NCI-H1092 treated with DMSO at 0.1 percent for 48 hours (cell line): Measurements from ENCODE around the gene OBSL1.

Source experiments
- DNase-seq: peaks from one replicate; lab custom pipeline; 2025; lab: John Stamatoyannopoulos, UW

The OBSL1 gene

DNA sequence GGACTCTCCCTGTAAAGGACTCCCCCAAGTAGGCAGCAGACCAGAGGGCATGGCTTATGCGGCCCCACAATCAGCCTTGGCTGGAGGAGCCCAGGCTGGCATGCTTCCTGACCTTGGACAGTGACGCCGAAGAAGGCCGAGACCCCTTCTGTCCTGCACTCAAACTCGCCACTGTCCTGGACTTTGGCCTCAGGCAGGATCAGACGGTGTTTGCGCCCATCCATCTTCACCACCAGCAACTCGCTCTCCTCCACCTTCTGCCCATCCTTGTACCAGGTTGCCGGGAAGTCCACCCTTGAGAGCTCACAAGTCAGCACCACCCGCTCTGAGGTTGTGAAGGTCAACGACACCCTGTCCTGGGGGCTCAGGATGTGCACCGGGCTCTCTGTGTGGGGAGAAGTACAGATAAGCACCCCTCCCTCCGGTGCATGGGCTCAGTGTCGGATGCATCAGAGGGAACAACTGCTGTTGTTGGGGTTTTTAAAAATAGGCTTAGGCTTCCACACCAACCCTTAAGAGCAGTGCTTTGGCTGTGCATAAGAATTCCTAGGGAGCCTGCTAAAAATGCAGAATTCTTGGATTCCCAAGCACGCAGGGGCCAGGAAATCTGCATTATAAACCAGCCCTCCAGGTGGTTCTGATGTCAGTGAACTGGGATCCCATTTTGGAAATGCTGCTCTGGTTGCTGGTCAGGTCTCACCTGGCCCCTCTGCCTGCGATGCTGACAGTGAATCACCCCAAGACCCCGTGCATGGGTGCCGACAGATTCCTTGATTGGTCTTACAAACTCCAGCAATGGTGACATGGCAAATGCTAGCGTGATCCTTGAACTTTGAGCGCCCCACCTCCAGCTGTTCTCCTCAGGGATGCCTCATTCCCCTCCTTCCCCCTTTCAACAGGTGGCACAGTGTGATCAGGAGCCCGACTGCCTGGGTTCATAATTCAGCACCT is 5.9 kb downstream of the OBSL1 start:
- DNase-seq: no peak

DNA sequence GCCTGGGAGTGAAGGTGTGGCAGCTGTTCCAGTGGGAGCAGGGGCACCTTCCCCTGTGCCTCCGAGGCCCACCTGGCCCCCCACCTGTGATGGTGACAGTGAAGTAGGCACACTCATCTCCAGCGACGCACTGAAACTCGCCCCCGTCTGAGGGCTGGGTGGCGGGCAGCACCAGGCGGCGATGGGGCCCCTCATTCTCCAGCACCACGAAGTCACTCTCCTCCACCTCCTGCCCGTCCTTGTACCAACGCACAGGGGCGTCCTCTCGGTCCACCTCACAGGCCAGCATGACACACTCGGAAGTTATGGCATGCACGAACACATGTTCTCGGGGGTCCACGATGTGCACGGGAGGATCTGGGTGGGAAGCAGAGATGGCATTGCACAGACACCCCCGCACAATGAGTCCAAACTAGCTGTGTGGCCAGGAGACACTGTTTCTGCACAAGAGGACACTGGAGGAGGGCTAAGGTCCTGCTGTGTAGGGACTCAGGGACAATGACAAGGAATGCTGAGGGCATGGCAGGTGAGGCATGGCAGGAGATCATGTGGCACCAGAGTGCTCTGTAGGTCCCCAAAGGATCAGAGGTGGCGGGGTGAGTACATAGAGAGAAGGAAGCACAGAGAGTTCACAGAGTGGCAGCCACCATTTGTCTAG is 7.9 kb downstream of the OBSL1 start:
- no peak for DNase-seq

DNA sequence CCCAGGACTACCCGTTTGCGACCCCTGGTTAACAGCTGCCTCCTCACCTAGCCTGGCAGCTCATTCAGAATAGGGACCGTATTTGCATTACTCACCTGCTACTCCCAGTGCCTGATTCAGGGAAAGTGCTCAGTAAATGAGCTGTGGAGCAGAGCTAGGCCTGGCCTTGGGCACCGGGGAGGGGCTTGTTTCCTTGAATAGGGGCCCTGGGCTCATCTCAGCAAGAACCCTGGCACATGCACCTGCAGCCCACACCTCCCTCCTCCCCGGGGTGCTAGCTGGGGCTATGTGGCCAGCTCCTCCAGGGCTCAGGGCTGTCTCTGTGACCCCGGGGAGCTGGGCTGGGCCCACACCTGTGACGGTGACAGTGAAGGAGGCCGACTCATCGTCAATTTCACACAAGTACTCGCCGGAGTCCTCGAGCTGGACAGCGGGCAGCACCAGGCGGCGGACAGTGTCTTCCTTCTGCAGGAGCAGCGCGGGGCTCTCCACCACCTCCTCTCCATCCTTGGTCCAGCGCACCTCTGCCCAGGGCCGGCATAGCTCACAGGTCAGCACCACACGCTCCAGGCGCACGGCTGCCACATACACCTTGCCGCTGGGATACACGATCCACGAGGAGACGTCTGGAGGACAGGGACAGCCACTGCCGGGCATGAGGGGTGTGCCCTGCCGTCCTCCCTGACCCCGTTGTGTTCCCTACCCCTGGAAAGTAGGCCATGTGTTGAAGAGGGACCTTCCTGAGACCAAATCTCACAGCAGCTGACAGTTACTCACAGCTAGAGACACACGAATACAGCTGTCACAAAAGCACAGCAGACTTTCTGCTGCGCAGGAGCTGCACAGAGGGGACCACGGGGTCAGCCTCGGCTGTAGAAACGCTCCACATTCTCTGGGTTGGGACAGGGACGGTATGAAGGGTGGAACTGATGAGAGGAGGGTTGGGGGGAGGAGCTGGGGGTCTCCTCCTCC is 9.0 kb downstream of the OBSL1 start:
- no peak for DNase-seq

DNA sequence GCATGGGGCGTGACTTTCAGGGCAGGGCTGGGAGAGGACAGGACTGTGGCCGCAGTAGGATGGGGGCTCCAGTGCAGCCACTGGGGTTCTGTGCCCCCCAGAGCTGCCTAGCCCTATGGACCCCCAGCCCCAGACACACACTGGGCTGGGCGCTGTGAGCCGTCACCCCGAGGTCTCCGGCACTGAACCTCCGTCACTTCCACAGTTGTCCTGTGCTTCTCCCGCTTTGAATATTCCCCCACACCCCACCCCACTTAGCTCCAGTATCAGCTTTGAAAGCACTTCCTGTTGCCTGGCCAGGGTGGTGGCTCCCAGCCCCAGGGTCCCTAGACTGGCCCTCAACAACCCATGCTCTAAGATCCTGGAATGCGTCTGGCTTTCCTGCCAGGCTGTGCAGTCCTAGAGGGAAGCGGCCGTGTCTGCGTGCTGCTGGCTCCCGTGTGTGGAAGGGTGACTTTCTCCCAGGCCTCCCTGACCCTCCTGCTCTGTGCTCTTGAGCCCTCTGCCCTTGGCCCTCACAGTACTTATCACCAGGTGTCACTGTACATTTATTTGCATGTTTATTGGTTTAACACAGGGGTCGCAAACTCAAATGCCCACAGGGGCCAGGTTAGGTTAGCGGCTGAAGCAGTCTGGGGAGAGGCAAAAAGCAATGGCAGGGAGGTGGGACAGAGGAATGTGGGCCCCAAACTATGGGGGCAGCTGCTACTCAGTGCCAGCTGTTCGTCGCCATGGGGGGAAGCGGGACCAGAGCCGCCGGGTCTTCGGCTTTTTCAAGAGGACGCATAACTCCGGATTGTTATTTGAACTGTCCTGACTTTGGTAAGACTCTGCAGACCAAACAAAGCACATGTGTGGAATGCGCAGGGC is 9.9 kb downstream of the OBSL1 start:
- DNase-seq: no peak

DNA sequence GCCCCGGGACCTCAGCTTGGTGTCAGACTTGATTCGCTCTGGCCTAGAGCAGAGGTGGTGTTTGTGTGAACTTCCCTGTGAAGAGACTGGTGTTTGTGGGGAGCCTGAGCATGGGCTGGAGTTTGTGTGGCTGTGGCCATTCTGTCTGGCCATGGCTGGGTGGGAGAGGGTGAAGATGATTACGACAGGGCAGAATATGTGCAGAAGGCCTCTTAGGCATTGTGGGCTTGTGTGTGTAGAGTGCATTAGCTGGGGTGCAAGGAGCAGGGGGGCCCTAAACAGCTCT is 10.5 kb downstream of the OBSL1 start:
- no peak for DNase-seq

DNA sequence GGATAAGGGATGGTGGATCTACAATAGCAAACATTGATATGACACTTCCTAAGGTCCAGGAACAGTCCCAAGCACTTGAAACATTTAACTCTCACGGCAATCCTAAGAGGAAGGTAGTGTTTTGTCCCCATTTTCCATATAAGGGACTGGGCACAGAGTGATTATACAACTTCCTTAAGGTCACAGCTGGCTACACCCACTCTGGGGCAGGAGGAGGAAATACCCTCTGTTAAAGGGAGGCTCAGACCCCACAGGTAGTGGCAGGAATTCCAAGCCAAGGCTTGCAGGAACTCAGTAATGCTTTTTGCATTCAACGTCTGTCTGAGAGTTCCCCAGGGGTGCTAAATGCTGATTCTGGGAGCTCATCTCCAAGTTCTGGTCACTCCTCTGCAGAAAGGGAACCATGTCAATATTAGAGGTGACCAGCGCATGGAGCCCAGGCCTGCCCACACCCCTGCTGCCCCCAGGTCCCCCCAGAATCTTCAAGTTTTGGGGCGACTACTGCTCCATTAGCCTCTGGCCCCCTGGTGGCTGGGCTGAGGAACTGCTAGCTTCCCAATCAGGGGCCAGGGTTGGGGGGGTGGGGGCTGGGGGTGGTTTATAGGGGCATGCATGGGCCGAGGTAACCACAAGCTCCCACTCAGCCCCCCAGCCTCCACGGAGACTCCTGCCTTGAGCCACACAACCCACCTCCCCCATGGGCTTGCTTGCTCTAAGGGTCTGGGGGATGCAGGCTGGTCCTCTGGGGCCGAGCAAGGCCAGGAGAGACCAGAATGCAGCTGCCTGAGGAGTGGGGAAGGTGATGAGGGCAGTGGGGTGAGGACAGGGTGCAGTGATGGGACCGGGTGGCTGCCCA is 11.1 kb downstream of the OBSL1 start:
- DNase-seq: no peak

DNA sequence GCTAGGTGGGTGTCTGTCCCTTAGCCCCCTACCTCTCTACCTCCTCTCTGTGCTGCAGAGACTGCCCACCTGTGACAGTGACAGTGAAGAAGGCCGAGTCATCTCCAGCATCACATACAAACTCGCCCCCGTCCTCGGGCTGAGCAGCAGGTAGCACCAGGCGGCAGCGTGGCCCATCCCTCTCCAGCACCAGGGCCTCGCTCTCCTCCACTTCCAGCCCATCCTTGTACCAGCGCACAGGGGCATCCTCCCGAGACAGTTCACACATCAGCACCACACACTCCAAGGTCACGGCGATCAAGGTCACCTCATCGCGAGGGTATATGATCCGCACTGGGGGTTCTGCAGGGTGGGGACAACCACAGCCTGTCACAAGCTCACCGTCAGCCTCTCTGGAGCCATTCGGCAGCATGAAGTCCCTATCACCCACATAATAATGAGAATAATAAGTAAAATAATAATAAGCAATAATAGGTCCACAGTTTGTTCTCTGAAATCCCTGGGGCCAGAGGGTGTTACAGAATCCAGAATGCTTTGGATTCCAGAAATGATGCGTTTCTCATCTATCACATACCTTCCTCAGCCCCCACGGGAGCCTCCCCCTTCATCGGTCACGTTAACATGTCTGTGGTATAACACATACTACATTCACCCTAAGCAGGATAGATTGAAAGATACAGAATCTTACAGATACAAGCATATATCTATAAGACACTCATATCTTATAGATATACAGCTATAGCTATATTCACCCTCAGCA is 12.0 kb downstream of the OBSL1 start:
- no peak for DNase-seq

DNA sequence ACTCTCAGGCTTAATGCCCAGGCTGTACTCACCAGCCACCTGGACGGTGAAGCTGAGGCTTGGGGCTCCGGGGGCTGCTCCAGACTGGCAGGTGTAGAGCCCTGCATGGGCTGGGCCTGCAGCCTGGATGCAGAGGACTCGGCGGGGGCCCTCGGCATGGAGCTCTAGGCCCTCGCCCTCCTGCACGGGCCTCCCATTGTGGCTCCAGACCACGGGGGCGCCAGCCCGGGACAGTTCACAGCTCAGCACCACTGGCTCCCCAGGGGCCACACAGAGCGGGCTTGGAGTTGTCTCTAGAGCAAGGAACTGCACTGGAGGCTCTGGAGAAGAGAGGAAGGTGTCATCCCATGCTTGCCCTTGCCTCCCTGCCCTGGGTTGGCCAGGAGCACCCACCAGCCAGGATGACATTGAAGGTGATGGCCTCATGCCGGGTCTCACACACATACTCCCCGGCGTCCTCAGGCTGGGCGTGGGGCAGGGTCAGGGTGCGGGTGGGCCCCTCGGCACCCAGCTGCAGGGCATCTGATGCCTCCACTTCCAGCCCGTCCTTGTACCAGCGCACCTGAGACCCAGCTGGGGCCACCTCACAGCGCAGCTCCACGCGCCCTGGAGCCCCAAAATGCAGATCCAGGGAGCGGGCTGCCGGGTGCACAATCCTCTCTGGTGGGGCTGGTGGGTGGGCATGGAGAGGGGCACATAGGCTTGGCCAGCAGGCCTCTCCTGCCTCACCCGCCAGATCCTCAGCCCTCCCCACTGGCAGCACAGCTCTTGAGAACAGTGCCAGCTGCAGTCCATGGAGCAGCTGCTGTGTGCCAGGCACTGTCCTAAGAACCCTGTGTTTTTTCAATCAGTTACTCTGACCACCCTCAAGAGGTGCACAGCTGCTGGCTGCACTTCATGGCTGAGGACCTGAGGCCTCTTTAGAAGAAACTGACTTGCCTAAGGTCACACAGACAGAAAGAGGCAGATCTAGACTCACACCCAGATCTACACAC is 13.3 kb downstream of the OBSL1 start:
- DNase-seq: no peak

DNA sequence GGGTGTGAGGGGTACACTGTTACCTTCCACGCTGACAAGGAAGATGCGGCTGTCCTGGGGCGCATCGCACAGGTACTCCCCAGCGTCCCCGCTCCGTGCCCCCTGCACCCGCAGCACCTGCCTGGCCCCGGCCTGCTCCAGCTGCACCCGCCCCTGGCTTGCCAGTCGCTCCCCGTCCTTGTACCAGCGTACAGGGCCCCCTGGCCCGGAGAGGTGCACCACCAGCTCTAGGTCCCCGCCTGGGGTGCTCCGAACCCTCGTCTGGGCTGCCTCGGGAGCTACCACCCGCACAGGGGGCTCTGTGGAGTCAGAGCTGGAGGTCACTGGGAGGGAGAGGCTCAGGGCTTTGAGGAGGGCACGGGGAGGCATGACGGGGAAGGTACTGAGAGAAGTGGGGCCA is 14.0 kb downstream of the OBSL1 start:
- DNase-seq: no peak

DNA sequence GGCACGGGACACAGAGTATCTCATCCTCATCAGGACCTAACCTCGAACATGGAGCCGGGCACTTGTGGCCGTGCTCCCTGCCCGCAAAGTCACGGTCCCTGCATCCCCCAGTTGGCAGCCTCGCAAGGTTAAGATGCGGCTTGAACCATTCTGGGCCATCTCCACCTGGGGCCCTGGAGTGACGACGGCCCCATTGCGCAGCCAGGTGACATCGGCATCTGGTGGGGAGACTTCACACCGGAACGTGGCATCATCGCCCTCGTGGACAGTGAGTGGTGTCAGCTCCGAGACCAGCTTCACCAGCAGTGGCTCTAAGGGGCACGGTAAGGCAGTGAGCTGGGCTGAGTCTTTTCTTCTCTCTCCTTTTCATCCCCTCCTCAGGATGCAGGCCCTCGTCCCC is 14.9 kb downstream of the OBSL1 start:
- no peak for DNase-seq

DNA sequence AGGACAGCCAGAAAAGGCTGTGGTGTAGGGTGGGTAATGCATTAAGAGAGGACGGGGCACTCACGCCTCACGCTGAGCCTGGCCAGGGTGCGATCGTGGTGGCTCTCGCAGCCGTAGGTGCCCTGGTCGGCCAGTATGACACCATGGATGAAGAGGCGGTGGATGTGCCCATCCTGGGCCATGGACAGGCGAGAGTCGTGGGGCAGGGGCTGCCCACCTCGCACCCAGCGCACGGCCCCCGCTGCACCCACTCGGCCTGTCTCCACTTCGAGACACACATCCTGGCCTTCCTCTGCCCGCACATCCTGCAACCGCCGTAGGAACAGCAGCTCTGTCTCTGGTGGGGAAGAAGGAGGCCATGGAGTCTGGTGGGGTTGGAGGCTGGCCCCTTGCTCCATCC is 15.4 kb downstream of the OBSL1 start:
- no peak for DNase-seq

DNA sequence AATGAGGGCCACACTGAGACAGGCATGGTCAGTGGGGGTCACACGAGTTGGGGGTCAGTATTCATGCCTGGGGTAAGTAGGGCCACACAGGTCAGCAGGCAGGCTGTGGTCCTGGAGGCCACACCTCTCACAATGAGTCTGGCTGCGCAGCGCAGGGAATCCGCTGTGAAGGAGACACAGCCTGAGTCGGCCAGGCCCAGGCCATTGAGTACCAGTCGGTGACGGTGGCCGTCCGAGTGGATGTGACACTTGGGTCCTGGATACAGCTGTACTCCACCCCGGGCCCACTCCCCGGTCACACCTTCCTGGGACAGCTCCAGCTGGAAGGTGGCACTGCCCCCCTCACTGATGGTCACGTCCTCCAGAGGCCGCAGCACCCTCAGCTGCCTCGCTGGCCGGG is 17.0 kb downstream of the OBSL1 start:
- DNase-seq: no peak

DNA sequence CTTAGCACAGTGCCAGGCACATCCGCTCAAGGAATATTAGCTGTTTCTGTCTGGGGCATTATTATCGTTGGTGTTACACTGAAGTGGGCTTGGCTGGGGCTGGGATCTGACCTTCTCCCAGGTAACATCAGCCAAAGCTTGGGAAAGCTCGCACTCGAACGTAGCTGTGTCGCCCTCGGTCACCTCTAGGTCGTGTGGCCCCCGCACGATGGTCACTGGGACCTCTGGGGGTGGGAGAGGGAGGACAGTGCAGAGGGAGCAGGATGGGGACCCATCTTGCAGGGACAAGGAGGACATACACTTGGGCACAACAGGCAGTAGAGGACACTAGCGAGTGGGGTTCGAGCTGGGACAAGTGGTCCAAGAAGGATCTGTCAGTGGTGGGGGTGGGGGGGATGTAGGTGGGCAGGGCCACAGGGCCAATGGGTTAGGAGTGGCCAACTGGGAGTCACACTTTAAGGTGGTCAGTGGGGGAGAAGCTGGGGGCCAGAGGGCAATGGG is 17.8 kb downstream of the OBSL1 start:
- DNase-seq: no peak

DNA sequence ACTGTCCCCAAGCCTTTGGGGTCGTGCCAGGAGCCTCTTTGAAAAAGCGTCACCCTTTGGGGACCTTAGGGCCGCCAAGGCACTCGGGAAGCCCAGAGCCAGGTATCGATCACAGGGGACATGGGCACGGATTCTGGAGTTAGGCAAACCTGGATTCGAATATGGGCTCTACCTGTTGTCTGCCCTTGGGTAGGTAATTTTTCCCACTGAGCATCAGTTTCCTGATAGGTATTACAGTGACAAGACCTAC is 18.2 kb downstream of the OBSL1 start:
- no peak for DNase-seq

DNA sequence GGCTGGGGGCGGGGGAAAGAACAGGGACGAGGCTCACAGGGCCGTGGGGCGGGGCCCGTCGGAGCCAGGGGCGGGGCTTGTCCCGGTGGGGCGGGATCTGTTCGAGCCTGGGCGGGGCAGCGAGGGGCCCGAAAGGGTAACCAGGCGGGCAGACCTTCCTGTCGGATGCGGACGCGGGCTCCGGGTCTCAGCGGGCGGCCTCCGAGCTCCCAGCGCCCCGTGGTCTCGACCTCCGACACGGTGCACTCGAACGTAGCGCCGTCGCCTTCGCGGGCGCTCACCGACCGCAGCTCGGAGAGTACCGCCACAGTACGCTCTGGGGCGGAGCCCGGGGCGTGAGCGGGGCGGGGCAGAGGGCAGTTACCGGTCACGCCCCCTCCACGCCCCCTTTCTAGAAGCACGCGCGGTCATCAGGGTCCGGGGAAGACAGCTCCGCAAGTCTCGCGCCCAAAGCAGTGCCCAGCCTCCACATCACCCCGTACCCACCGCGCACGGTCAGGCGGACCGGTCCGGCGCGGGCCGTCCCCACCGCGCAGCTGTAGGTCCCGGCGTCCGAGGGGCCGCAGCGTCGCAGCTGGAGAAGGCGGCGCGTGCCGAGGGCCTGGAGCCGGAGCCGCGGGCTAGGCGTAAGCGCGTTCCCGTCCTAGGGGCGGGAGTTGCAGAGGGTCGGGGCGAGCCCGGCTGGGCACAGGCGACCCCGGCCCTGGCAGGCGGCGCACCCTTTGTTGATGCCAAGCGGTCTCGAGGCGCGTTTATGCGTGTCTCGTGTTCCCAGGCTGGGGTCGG is 18.8 kb downstream of the OBSL1 start:
- DNase-seq: peak; percentile 63

DNA sequence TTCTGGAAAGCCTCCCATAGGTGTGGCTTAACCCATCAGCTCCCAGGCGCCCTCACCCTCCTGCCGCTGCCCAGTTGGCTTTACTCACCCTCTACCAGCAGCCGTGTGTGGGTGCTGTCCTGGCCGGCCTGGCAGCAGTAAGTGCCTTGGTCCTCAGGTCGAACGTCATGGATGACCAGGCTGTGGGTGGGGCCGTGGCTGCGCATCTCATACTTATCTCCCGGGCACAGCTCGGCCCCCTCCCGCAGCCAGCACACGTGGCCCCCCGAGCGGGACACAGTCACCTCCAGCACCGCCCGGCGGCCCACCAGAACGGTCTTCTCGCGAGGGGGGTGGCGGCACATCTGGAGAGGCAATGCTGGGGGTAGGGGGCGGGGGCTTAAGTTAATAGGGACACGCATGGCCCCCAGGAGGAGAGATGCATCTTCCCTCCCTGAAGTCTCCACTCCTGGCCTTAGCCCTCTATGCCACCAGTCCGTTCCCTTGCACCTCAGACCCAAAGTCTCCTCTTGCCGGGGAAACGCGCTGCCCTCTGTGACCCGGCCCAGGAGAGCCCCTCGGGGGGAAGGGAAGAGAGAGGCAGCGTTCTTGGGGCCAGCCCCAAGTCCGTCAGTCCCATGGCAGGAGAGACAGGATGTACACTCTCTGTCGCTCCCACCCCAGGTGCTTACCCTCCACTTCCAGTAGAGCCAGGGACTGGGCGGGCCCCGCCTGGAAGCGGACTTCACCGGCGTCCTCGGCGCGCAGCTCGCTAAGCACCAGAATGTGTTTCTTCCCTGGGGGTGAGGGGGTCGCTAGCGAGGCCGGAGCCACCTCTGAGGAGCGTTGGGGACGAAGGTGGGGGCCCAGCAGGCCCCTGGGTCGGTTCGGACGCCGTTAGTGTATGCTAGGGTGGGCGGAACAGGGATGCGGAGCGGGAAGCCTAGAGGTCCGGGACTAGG is 19.6 kb downstream of the OBSL1 start:
- DNase-seq: no peak

DNA sequence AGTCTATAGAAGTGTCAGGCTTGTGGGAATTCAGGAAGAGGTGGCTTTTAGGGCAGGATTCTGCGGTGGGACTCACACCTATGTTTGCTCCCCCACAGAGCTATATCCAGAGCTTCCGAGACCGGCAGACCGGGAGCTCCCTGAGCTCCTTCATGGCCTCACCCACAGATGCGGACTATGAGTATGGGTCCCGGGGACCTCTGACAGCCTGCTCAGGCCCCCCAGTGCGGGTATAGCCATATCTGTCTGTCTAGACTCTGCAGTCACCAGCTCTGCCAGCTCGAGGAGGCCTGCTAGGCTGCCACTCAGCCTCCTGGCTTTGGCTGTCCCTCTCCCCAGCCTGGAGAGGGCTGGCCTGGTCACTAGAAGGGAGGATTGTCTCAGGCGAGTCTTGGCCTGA is 21.7 kb downstream of the OBSL1 start:
- DNase-seq: no peak
